Activated T-cell treated with anti-CD3 and anti-CD28 coated beads, Interleukin-2, amount 50 U/mL, for 24 hours (primary cell): ENCODE measurements around the gene TOMT.

ENCODE experiments used
- DNase-seq: peaks from one replicate; pipeline ENCODE4 v3.0.0-alpha.2; 2020
- H3K27ac Mint-ChIP-seq: 2 replicates; pipeline ENCODE4 v1.8.0; 2020; ENCODE audit warnings: mild to moderate bottlenecking, mixed read lengths
- H3K27me3 Mint-ChIP-seq: 2 replicates; pipeline ENCODE4 v1.8.0; 2020; ENCODE audit warnings: mixed read lengths
- H3K36me3 Mint-ChIP-seq: 2 replicates; pipeline ENCODE4 v1.8.0; 2020; ENCODE audit warnings: low read depth, mixed read lengths
- H3K4me1 Mint-ChIP-seq: 2 replicates; pipeline ENCODE4 v1.8.0; 2020; ENCODE audit warnings: low read depth, mixed read lengths
- H3K4me3 Mint-ChIP-seq: 2 replicates; pipeline ENCODE4 v1.8.0; 2020; ENCODE audit warnings: mild to moderate bottlenecking, moderate library complexity, mixed read lengths
- H3K9me3 Mint-ChIP-seq: 2 replicates; pipeline ENCODE4 v1.8.0; 2020; ENCODE audit warnings: mixed read lengths

The TOMT gene

GRCh38 chr11:72102946-72103753, 2.6 kb upstream of the TOMT start, which contains the start of gene LAMTOR1:
LAMTOR1 (minus strand) TSS chr11:72103297; CDS start chr11:72103224, 73 bp downstream.
- no peaks in the 10 kb centered on the region for H3K9me3 Mint-ChIP-seq
- H3K27ac Mint-ChIP-seq = peak within 1 kb of the TSS; percentile 96
- H3K36me3 Mint-ChIP-seq = peaks cover 66% of the 10 kb centered on the region
- no peaks in the 10 kb centered on the region for H3K27me3 Mint-ChIP-seq
- peak within 1 kb of the TSS; percentile 95 for H3K4me3 Mint-ChIP-seq
- peak; percentile 98 for DNase-seq
- peaks cover 37% of the 10 kb centered on the region for H3K4me1 Mint-ChIP-seq

GRCh38 chr11:72103754-72104167, 2.0 kb upstream of the TOMT start:
- H3K27me3 Mint-ChIP-seq = no peaks in the 10 kb centered on the region
- no peak for DNase-seq
- H3K9me3 Mint-ChIP-seq = no peaks in the 10 kb centered on the region
- H3K4me1 Mint-ChIP-seq = peaks cover 37% of the 10 kb centered on the region
- H3K4me3 Mint-ChIP-seq = peak overlapping the region; percentile 95
- peaks cover 65% of the 10 kb centered on the region for H3K36me3 Mint-ChIP-seq
- H3K27ac Mint-ChIP-seq = peak overlapping the region; percentile 96

GRCh38 chr11:72111300-72112142, 5.8 kb downstream of the TOMT start:
- H3K4me3 Mint-ChIP-seq = peak overlapping the region; percentile 98
- H3K27ac Mint-ChIP-seq = peak overlapping the region; percentile 100
- H3K36me3 Mint-ChIP-seq = peaks cover 47% of the 10 kb centered on the region
- peaks cover 21% of the 10 kb centered on the region for H3K4me1 Mint-ChIP-seq
- H3K9me3 Mint-ChIP-seq = no peaks in the 10 kb centered on the region
- DNase-seq = no peak
- no peaks in the 10 kb centered on the region for H3K27me3 Mint-ChIP-seq

- Mint-ChIP-seq H3K4me1 (peaks cover 21% of the 10 kb centered on the region), H3K9me3 (no peaks in the 10 kb centered on the region), H3K27ac (peak within 1 kb of the TSS; percentile 100), H3K36me3 (peaks cover 42% of the 10 kb centered on the region), H3K27me3 (no peaks in the 10 kb centered on the region), H3K4me3 (peak within 1 kb of the TSS; percentile 98)
- peak; percentile 97 for DNase-seq
Measured at GRCh38 chr11:72112143-72112977, 6.6 kb downstream of the TOMT start, which contains the start of gene ANAPC15. ANAPC15 (minus strand) TSS chr11:72112695; CDS start chr11:72111276, 1,419 bp downstream.

- no peak for DNase-seq
- Mint-ChIP-seq H3K4me1 (peaks cover 21% of the 10 kb centered on the region), H3K27me3 (no peaks in the 10 kb centered on the region), H3K27ac (peak overlapping the region; percentile 100), H3K4me3 (peak overlapping the region; percentile 98), H3K36me3 (peaks cover 34% of the 10 kb centered on the region), H3K9me3 (no peaks in the 10 kb centered on the region)
Measured at GRCh38 chr11:72112978-72113808, 7.5 kb downstream of the TOMT start.

- Mint-ChIP-seq H3K27ac (no peak overlapping the region), H3K9me3 (no peaks in the 10 kb centered on the region), H3K4me3 (no peak overlapping the region), H3K36me3 (peaks cover 22% of the 10 kb centered on the region), H3K27me3 (peaks cover 5% of the 10 kb centered on the region), H3K4me1 (peaks cover 21% of the 10 kb centered on the region)
- DNase-seq = no peak
Measured at GRCh38 chr11:72114570-72114969, 8.8 kb downstream of the TOMT start.

- DNase-seq = no peak
- Mint-ChIP-seq H3K4me3 (no peak overlapping the region), H3K9me3 (no peaks in the 10 kb centered on the region), H3K27ac (no peak overlapping the region), H3K27me3 (peaks cover 5% of the 10 kb centered on the region), H3K36me3 (peaks cover 8% of the 10 kb centered on the region), H3K4me1 (peaks cover 18% of the 10 kb centered on the region)
Measured at GRCh38 chr11:72116019-72116755, 10.5 kb downstream of the TOMT start.

GRCh38 chr11:72119198-72119597, 13.5 kb downstream of the TOMT start:
- Mint-ChIP-seq H3K36me3 (no peaks in the 10 kb centered on the region), H3K27ac (no peak overlapping the region), H3K4me1 (no peaks in the 10 kb centered on the region), H3K9me3 (no peaks in the 10 kb centered on the region), H3K27me3 (peaks cover 5% of the 10 kb centered on the region), H3K4me3 (no peak overlapping the region)
- no peak for DNase-seq

- Mint-ChIP-seq H3K27me3 (peaks cover 5% of the 10 kb centered on the region), H3K9me3 (no peaks in the 10 kb centered on the region), H3K27ac (no peak overlapping the region), H3K4me3 (no peak overlapping the region), H3K4me1 (no peaks in the 10 kb centered on the region), H3K36me3 (no peaks in the 10 kb centered on the region)
- no peak for DNase-seq
Measured at GRCh38 chr11:72120930-72121329, 15.2 kb downstream of the TOMT start.

- no peak for DNase-seq
- no peaks in the 10 kb centered on the region for H3K36me3 Mint-ChIP-seq
- H3K4me3 Mint-ChIP-seq = no peak overlapping the region
Measured at GRCh38 chr11:72122607-72123006, 16.9 kb downstream of the TOMT start.

GRCh38 chr11:72123117-72123653, 17.5 kb downstream of the TOMT start:
- peaks cover 7% of the 10 kb centered on the region for H3K9me3 Mint-ChIP-seq
- DNase-seq = no peak
- no peaks in the 10 kb centered on the region for H3K4me1 Mint-ChIP-seq
- H3K4me3 Mint-ChIP-seq = no peak overlapping the region
- H3K27me3 Mint-ChIP-seq = peaks cover 5% of the 10 kb centered on the region
- H3K27ac Mint-ChIP-seq = no peak overlapping the region
- no peaks in the 10 kb centered on the region for H3K36me3 Mint-ChIP-seq

More at GRCh38 chr11:72122607-72123006, 16.9 kb downstream of the TOMT start:
- Mint-ChIP-seq H3K9me3 (peaks cover 3% of the 10 kb centered on the region), H3K27ac (no peak overlapping the region), H3K27me3 (peaks cover 5% of the 10 kb centered on the region), H3K4me1 (no peaks in the 10 kb centered on the region)

GRCh38 chr11:72124046-72124445, 18.3 kb downstream of the TOMT start:
- no peak overlapping the region for H3K27ac Mint-ChIP-seq
- no peaks in the 10 kb centered on the region for H3K4me1 Mint-ChIP-seq
- peaks cover 16% of the 10 kb centered on the region for H3K9me3 Mint-ChIP-seq
- H3K36me3 Mint-ChIP-seq = peaks cover 5% of the 10 kb centered on the region
- H3K4me3 Mint-ChIP-seq = no peak overlapping the region
- DNase-seq = no peak
- H3K27me3 Mint-ChIP-seq = peaks cover 2% of the 10 kb centered on the region

- peaks cover 6% of the 10 kb centered on the region for H3K36me3 Mint-ChIP-seq
- no peak overlapping the region for H3K27ac Mint-ChIP-seq
Measured at GRCh38 chr11:72125956-72126355, 20.2 kb downstream of the TOMT start.

More at GRCh38 chr11:72125956-72126355, 20.2 kb downstream of the TOMT start:
- H3K4me1 Mint-ChIP-seq = no peaks in the 10 kb centered on the region
- peaks cover 6% of the 10 kb centered on the region for H3K27me3 Mint-ChIP-seq
- peaks cover 21% of the 10 kb centered on the region for H3K9me3 Mint-ChIP-seq
- no peak for DNase-seq
- H3K4me3 Mint-ChIP-seq = no peak overlapping the region
